H9 (cell line): ENCODE measurements around the gene C1orf116. TPM values are rescaled to one million over a fixed set of nuclear protein-coding genes. Genes with fewer than 3 reads are reported as not detected.

Source experiments
- DNase-seq: peaks from one replicate; pipeline ENCODE4 v3.0.0-alpha.2; 2017
- H2AFZ ChIP-seq: one replicate; pipeline ENCODE4 v1.6.1; 2013; ENCODE audit warnings: mild to moderate bottlenecking, low read length, control low read depth, moderate library complexity
- H2AK5ac ChIP-seq: 2 replicates; pipeline ENCODE4 v1.6.1; 2013; ENCODE audit warnings: low read length, control low read depth, mixed read lengths; ENCODE audit not compliant: insufficient read length
- H2BK120ac ChIP-seq: one replicate; pipeline ENCODE4 v1.6.1; 2013; ENCODE audit warnings: low read depth, mild to moderate bottlenecking, low read length, control low read depth, inconsistent platforms; ENCODE audit not compliant: poor library complexity, severe bottlenecking
- H2BK12ac ChIP-seq: 2 replicates; pipeline ENCODE4 v1.6.1; 2013; ENCODE audit warnings: low read length, control low read depth, mixed read lengths, low read depth; ENCODE audit not compliant: insufficient read length
- H2BK15ac ChIP-seq: 2 replicates; pipeline ENCODE4 v1.6.1; 2013; ENCODE audit warnings: low read depth, low read length, control low read depth
- H2BK20ac ChIP-seq: one replicate; pipeline ENCODE4 v1.6.1; 2013; ENCODE audit warnings: low read depth, mild to moderate bottlenecking, low read length, control low read depth, inconsistent platforms; ENCODE audit not compliant: poor library complexity, severe bottlenecking
- H2BK5ac ChIP-seq: 2 replicates; pipeline ENCODE4 v1.6.1; 2013; ENCODE audit warnings: low read length, control low read depth, mixed read lengths; ENCODE audit not compliant: insufficient read length
- H3K14ac ChIP-seq: 2 replicates; pipeline ENCODE4 v1.6.1; 2013; ENCODE audit warnings: low read length, control low read depth; ENCODE audit not compliant: insufficient read depth
- H3K18ac ChIP-seq: 2 replicates; pipeline ENCODE4 v1.6.1; 2013; ENCODE audit warnings: low read depth, mild to moderate bottlenecking, mixed read lengths, low read length, control low read depth; ENCODE audit not compliant: insufficient read length
- H3K23ac ChIP-seq: 2 replicates; pipeline ENCODE4 v1.6.1; 2013; ENCODE audit warnings: low read length, control low read depth, mixed read lengths, low read depth; ENCODE audit not compliant: insufficient read length
- H3K23me2 ChIP-seq: 2 replicates; pipeline ENCODE4 v1.6.1; 2013; ENCODE audit warnings: low read depth, mild to moderate bottlenecking, mixed read lengths, low read length, control low read depth; ENCODE audit not compliant: insufficient read length, poor library complexity, severe bottlenecking
- H3K27ac ChIP-seq: 2 replicates; pipeline ENCODE4 v1.5.1; 2013; ENCODE audit warnings: low read length, control low read depth, mixed read lengths, low read depth; ENCODE audit not compliant: insufficient read length
- H3K27me3 ChIP-seq: 2 replicates; pipeline ENCODE4 v1.6.1; 2013; ENCODE audit warnings: low read length, control low read depth, inconsistent platforms; ENCODE audit not compliant: insufficient read depth
- H3K4ac ChIP-seq: 2 replicates; pipeline ENCODE4 v1.6.1; 2013; ENCODE audit warnings: low read depth, mild to moderate bottlenecking, control low read depth, inconsistent platforms, low read length, moderate library complexity
- H3K4me1 ChIP-seq: 2 replicates; pipeline ENCODE4 v1.6.1; 2013; ENCODE audit warnings: low read length, control low read depth, inconsistent platforms; ENCODE audit not compliant: insufficient read depth
- H3K4me2 ChIP-seq: 2 replicates; pipeline ENCODE4 v1.6.1; 2013; ENCODE audit warnings: low read length, control low read depth, mixed read lengths; ENCODE audit not compliant: insufficient read length, insufficient read depth
- H3K56ac ChIP-seq: 2 replicates; pipeline ENCODE4 v1.6.1; 2013; ENCODE audit warnings: low read depth, mild to moderate bottlenecking, mixed read lengths, low read length, control low read depth; ENCODE audit not compliant: insufficient read length
- H3K79me1 ChIP-seq: 2 replicates; pipeline ENCODE4 v1.6.1; 2013; ENCODE audit warnings: low read depth, mild to moderate bottlenecking, moderate library complexity, low read length, control low read depth, inconsistent platforms; ENCODE audit not compliant: insufficient read depth, poor library complexity, severe bottlenecking
- H3K79me2 ChIP-seq: 2 replicates; pipeline ENCODE4 v1.6.1; 2013; ENCODE audit warnings: low read length, control low read depth, inconsistent platforms; ENCODE audit not compliant: insufficient read depth
- H3K9ac ChIP-seq: 2 replicates; pipeline ENCODE4 v1.6.1; 2013; ENCODE audit warnings: low read length, control low read depth, mixed read lengths; ENCODE audit not compliant: insufficient read length; ENCODE audit errors: extremely low read depth
- H3K9me3 ChIP-seq: one replicate; pipeline ENCODE4 v1.6.1; 2013; ENCODE audit warnings: low read depth, low read length, inconsistent platforms; ENCODE audit not compliant: control insufficient read depth
- H3T11ph ChIP-seq: one replicate; pipeline ENCODE4 v1.6.1; 2013; ENCODE audit warnings: mild to moderate bottlenecking, low read length, control low read depth, inconsistent platforms
- H4K20me1 ChIP-seq: one replicate; pipeline ENCODE4 v1.6.1; 2013; ENCODE audit not compliant: control insufficient read depth, insufficient read length, insufficient read depth
- H4K5ac ChIP-seq: 2 replicates; pipeline ENCODE4 v1.6.1; 2013; ENCODE audit warnings: low read depth, mild to moderate bottlenecking, mixed read lengths, low read length, control low read depth; ENCODE audit not compliant: insufficient read length
- H4K8ac ChIP-seq: replicated peaks from 2 replicates; pipeline ENCODE4 v1.6.1; 2013; ENCODE audit warnings: low read length, control low read depth, mixed read lengths, low read depth; ENCODE audit not compliant: insufficient read length
- H4K91ac ChIP-seq: 2 replicates; pipeline ENCODE4 v1.6.1; 2013; ENCODE audit warnings: low read depth, mild to moderate bottlenecking, moderate library complexity, mixed read lengths, low read length, control low read depth; ENCODE audit not compliant: insufficient read length
- H3K27ac Mint-ChIP-seq, 3 experiments: 2 replicates in 2 of 3; 3 replicates in 1 of 3; pipeline ENCODE4 v1.8.0; 2020 to 2021; ENCODE audit warnings: mixed read lengths in 3 of 3, mild to moderate bottlenecking in 1 of 3, moderate library complexity in 1 of 3
- H3K27me3 Mint-ChIP-seq: 2 replicates; pipeline ENCODE4 v1.8.0; 2021; ENCODE audit warnings: low read depth, mild to moderate bottlenecking, moderate library complexity, mixed read lengths
- H3K36me3 Mint-ChIP-seq, 3 experiments: 2 replicates in 2 of 3; 3 replicates in 1 of 3; pipeline ENCODE4 v1.8.0; 2020 to 2021; ENCODE audit warnings: low read depth in 3 of 3, mixed read lengths in 3 of 3; ENCODE audit not compliant: insufficient read depth in 1 of 3
- H3K4me1 Mint-ChIP-seq, 2 experiments: 2 replicates each; pipeline ENCODE4 v1.8.0; 2020; ENCODE audit warnings: mixed read lengths in 2 of 2
- H3K4me3 Mint-ChIP-seq, 2 experiments: 2 replicates in 1 of 2; 3 replicates in 1 of 2; pipeline ENCODE4 v1.8.0; 2020 to 2021; ENCODE audit warnings: mild to moderate bottlenecking in 2 of 2, mixed read lengths in 2 of 2, moderate library complexity in 1 of 2
- H3K9me3 Mint-ChIP-seq, 2 experiments: 2 replicates in 1 of 2; 3 replicates in 1 of 2; pipeline ENCODE4 v1.8.0; 2020; ENCODE audit warnings: mild to moderate bottlenecking in 2 of 2, mixed read lengths in 2 of 2, moderate library complexity in 1 of 2
- WGBS: extraction: QIAGEN DNeasy Blood & Tissue Kit; methylation state at CpG from one replicate; pipeline ENCODE4 v1.1.7; 2013; ENCODE audit warnings: missing lambda C conversion rate, low lambda C conversion rate, mixed read lengths; ENCODE audit not compliant: insufficient read length; ENCODE audit errors: extremely low coverage; 5-methylcytosine and 5-hydroxymethylcytosine counted together
- total RNA-seq: library from RNA; stranded (reverse); gene quantifications from 2 replicates; pipeline ENCODE4 v1.2.1, GENCODE V29; 2021
- TF ChIP-seq, protein P1 (sequence below): fragments of 200-600 bp; sonication (generic); conservative IDR thresholded peaks from 3 replicates; pipeline ENCODE4 v1.8.0; 2021; ENCODE audit warnings: antibody characterized with exemption, mild to moderate bottlenecking

C1orf116 gene
- total RNA-seq, 1 experiment from 2014 or later, result 0.48 TPM

DNA sequence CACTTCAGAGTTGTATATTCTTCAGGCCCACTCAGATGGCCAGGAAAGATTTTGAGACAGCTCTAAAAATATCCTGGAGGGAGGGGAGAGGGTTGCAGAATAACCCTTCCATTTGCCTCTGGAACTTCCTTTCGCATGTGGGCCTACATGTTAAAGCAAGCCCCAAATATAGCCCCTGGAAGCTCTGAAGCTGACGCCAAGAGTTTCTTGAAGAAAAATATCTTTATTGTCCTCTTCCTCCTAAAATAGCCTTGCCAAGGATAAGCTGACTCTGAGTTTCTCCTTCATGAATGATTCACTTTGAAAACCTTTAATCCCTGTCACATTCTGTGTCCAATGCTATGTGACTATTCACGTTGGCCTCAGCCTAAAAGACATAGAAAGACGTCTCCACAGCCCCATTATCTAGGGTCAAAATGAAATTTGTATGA lies 6.4 kb downstream of the C1orf116 start:
- Histone ChIP-seq H3K4ac (no peak overlapping the region), H3K27me3 (no peaks in the 10 kb centered on the region), H3K23ac (no peak overlapping the region), H2AK5ac (no peak overlapping the region), H3K14ac (no peak overlapping the region), H2BK12ac (no peak overlapping the region), H4K91ac (no peak overlapping the region), H3K18ac (no peak overlapping the region), H3K56ac (no peak overlapping the region), H4K5ac (no peak overlapping the region), H3K79me1 (no peaks in the 10 kb centered on the region), H2BK120ac (no peak overlapping the region), H3K4me1 (peaks cover 18% of the 10 kb centered on the region; the same call in 1 of the 2 replicates), H2BK15ac (no peak overlapping the region), H4K20me1 (no peaks in the 10 kb centered on the region), H4K8ac (no peak overlapping the region), H3K9ac (no peak overlapping the region), H3K4me2 (no peak overlapping the region), H3K23me2 (no peaks in the 10 kb centered on the region), H3T11ph (no peak overlapping the region), H2BK5ac (no peak overlapping the region), H3K27ac (no peak overlapping the region), H3K9me3 (no peaks in the 10 kb centered on the region), H2BK20ac (no peak overlapping the region), H3K79me2 (no peaks in the 10 kb centered on the region), H2AFZ (no peak overlapping the region)
- peaks cover 30 to 36% of the 10 kb centered on the region in 2 experiments for H3K4me1 Mint-ChIP-seq
- H3K36me3 Mint-ChIP-seq, result peaks cover 0 to 2% (median 0%) of the 10 kb centered on the region in 3 experiments; a peak in 2 of 7 replicates
- H3K4me3 Mint-ChIP-seq, result no peak overlapping the region
- TF ChIP-seq, protein P1, sequence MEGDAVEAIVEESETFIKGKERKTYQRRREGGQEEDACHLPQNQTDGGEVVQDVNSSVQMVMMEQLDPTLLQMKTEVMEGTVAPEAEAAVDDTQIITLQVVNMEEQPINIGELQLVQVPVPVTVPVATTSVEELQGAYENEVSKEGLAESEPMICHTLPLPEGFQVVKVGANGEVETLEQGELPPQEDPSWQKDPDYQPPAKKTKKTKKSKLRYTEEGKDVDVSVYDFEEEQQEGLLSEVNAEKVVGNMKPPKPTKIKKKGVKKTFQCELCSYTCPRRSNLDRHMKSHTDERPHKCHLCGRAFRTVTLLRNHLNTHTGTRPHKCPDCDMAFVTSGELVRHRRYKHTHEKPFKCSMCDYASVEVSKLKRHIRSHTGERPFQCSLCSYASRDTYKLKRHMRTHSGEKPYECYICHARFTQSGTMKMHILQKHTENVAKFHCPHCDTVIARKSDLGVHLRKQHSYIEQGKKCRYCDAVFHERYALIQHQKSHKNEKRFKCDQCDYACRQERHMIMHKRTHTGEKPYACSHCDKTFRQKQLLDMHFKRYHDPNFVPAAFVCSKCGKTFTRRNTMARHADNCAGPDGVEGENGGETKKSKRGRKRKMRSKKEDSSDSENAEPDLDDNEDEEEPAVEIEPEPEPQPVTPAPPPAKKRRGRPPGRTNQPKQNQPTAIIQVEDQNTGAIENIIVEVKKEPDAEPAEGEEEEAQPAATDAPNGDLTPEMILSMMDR, result no peak
- H3K27ac Mint-ChIP-seq, result no peak overlapping the region
- no CpG with 5 or more reads among the region's 4 CpGs for WGBS
- H3K9me3 Mint-ChIP-seq, result no peaks in the 10 kb centered on the region
- DNase-seq, result no peak
- no peaks in the 10 kb centered on the region for H3K27me3 Mint-ChIP-seq
